A549 (cell line): ENCODE measurements around the gene TAS2R60. TPM values are rescaled to one million over a fixed set of nuclear protein-coding genes. Genes with fewer than 3 reads are reported as not detected.

Experiments used
- ATAC-seq, 2 experiments: fragments of 200-7000 bp in 1 of 2; fragments of >200 bp in 1 of 2; cut with Nextera tagmentation in 1 of 2; cut with Tn5 transposase in 1 of 2; 3 replicates each; pipeline versions ENCODE4 v1.8.0 to v1.9.1; 2018 to 2020; ENCODE audit warnings: mild to moderate bottlenecking in 1 of 2, moderate library complexity in 1 of 2
- CTCF ChIA-PET: fragments of 300-600 bp; sonication (Branson Sonifier 250); formaldehyde crosslinking; extraction: SDS; loops from one replicate; lab custom pipeline; 2021; ENCODE audit warnings: antibody characterized with exemption, inconsistent platforms; lab: Yijun Ruan, JAX
- POLR2A ChIA-PET: fragments of 350-600 bp; formaldehyde crosslinking; extraction: SDS; loops from one replicate; lab custom pipeline; 2021; ENCODE audit warnings: antibody characterized with exemption, inconsistent platforms; lab: Yijun Ruan, JAX
- DNase-seq, 2 experiments: peaks; one replicate each; pipeline versions ENCODE4 v3.0.0 to v3.0.0-alpha.2; 2011 to 2016; ENCODE audit warnings: low read depth in 1 of 2, low spot score in 1 of 2
- FAIRE-seq: peaks from 2 replicates; lab custom pipeline; 2011; peaks lifted over from hg19 to GRCh38; lab: Jason Lieb, UNC
- H3K27ac ChIP-seq, 2 experiments: fragments of >200 bp; sonication (Bioruptor Twin); formaldehyde crosslinking; 3 replicates each; pipeline ENCODE4 v1.5.1; 2016 to 2017
- H3K4me1 ChIP-seq: fragments of >200 bp; sonication (Bioruptor Twin); formaldehyde crosslinking; 3 replicates; pipeline ENCODE4 v1.6.1; 2016
- H3K4me2 ChIP-seq: fragments of >200 bp; sonication (Bioruptor Twin); formaldehyde crosslinking; 3 replicates; pipeline ENCODE4 v1.6.1; 2016
- H3K4me3 ChIP-seq: fragments of >200 bp; sonication (Bioruptor Twin); formaldehyde crosslinking; 3 replicates; pipeline ENCODE4 v1.5.1; 2016
- H3K9me3 ChIP-seq: fragments of >200 bp; sonication (Bioruptor Twin); formaldehyde crosslinking; 3 replicates; pipeline ENCODE4 v1.6.1; 2016
- CBX8 ChIP-seq: fragments of 200-600 bp; sonication (generic); IDR thresholded peaks from 2 replicates; pipeline ENCODE4 v1.6.1; 2016
- CEBPB ChIP-seq, 2 experiments: fragments of >200 bp in 1 of 2; sonication (Bioruptor Twin) in 1 of 2; formaldehyde crosslinking in 1 of 2; IDR thresholded peaks; 2 replicates each; pipeline ENCODE4 v1.6.1; 2012 to 2016
- CHD2 ChIP-seq: fragments of 150-350 bp; IDR thresholded peaks from 2 replicates; pipeline ENCODE4 v1.6.1; 2014; ENCODE audit warnings: low read length; ENCODE audit not compliant: partially characterized antibody
- EHMT2 ChIP-seq: fragments of 200-600 bp; sonication (generic); IDR thresholded peaks from 2 replicates; pipeline ENCODE4 v1.6.1; 2016; ENCODE audit warnings: antibody characterized with exemption, low read depth, mild to moderate bottlenecking, moderate library complexity
- FOSB ChIP-seq: fragments of 250-450 bp; sonication (Bioruptor Pico); IDR thresholded peaks from 2 replicates; pipeline ENCODE4 v1.5.0; 2020; ENCODE audit warnings: mild to moderate bottlenecking, moderate library complexity
- FOSL2 ChIP-seq, 2 experiments: fragments of 450-650 bp in 1 of 2; fragments of >200 bp in 1 of 2; sonication (Bioruptor Twin) in 1 of 2; formaldehyde crosslinking; IDR thresholded peaks; 2 replicates each; pipeline versions ENCODE4 v1.5.0 to v1.6.1; 2016 to 2020; ENCODE audit warnings: mild to moderate bottlenecking in 1 of 2, moderate library complexity in 1 of 2
- FOXS1 ChIP-seq: fragments of 250-450 bp; sonication (Bioruptor Pico); IDR thresholded peaks from 2 replicates; pipeline ENCODE4 v1.5.0; 2020; ENCODE audit warnings: mild to moderate bottlenecking, moderate library complexity
- GATA3 ChIP-seq: IDR thresholded peaks from 2 replicates; pipeline ENCODE4 v1.6.1; 2012; ENCODE audit warnings: borderline replicate concordance
- HEYL ChIP-seq: fragments of 250-450 bp; sonication (Bioruptor Pico); IDR thresholded peaks from 2 replicates; pipeline ENCODE4 v1.8.0; 2021; ENCODE audit warnings: mild to moderate bottlenecking, moderate library complexity
- HOXB13 ChIP-seq: fragments of 250-450 bp; sonication (Bioruptor Pico); IDR thresholded peaks from 2 replicates; pipeline ENCODE4 v1.5.0; 2020; ENCODE audit warnings: low read depth, mild to moderate bottlenecking, moderate library complexity
- HOXB5 ChIP-seq: fragments of 250-450 bp; sonication (Bioruptor Pico); IDR thresholded peaks from 2 replicates; pipeline ENCODE4 v1.5.0; 2020; ENCODE audit warnings: mild to moderate bottlenecking, moderate library complexity
- MAX ChIP-seq: IDR thresholded peaks from 2 replicates; pipeline ENCODE4 v1.6.1; 2012
- NFE2L2 ChIP-seq: fragments of 150-350 bp; conservative IDR thresholded peaks from 2 replicates; pipeline ENCODE4 v1.6.1; 2014; ENCODE audit warnings: low read length
- NPAS2 ChIP-seq: fragments of 250-450 bp; sonication (Bioruptor Pico); IDR thresholded peaks from 2 replicates; pipeline ENCODE4 v1.8.0; 2022; ENCODE audit warnings: mild to moderate bottlenecking, moderate library complexity, borderline replicate concordance
- SMC3 ChIP-seq: fragments of >200 bp; sonication (Bioruptor Twin); formaldehyde crosslinking; IDR thresholded peaks from 3 replicates; pipeline ENCODE4 v1.6.1; 2018; ENCODE audit warnings: inconsistent platforms
- WGBS: methylation state at CpG from one replicate; pipeline ENCODE4 v1.1.6; 2017; ENCODE audit errors: missing lambda C conversion rate; 5-methylcytosine and 5-hydroxymethylcytosine counted together
- polyA plus RNA-seq, 4 experiments: library from polyadenylated mRNA; depleted of rRNA in 3 of 4; stranded (reverse); fragments of >200 nt; fragmentation: RNase III in 1 of 4; extraction: RNeasy Plus Mini Kit Qiagen cat#74134 plus additional on column Dnase treatment in 1 of 4; gene quantifications; 2 replicates in 3 of 4; 3 replicates in 1 of 4; pipeline ENCODE4 v1.2.3, GENCODE V29; 2011 to 2017
- TF ChIP-seq, protein P1 (sequence below): fragments of 450-650 bp; IDR thresholded peaks from 2 replicates; pipeline ENCODE4 v1.6.1; 2014; ENCODE audit warnings: antibody characterized with exemption

TAS2R60 gene
- polyA plus RNA-seq, 2 of the 4 experiments (the other 2 are of a cell fraction): not detected

- 85% methylated on average over 1 of the region's 1 CpG for WGBS
- ChIA-PET CTCF (interaction anchor here (4.5 kb wide), 1 partner anchor 25 kb away, joined by 18 read pairs; no protein-coding TSS in a partner anchor), POLR2A (no interaction called here)
- H3K9me3 ChIP-seq: no peaks in the 10 kb centered on the region
- H3K27ac ChIP-seq: no peak overlapping the region
- H3K4me3 ChIP-seq: no peak overlapping the region
- ATAC-seq (no peak), DNase-seq (no peak), FAIRE-seq (no peak)
- no peak for TF ChIP-seq MAX
- TF ChIP-seq SMC3: no peak
- no peak for TF ChIP-seq FOXS1 (CRISPR knock-in tag)
- TF ChIP-seq NFE2L2: no peak
- TF ChIP-seq NPAS2 (CRISPR knock-in tag): no peak
- TF ChIP-seq HEYL (CRISPR knock-in tag): no peak
- TF ChIP-seq, protein P1, sequence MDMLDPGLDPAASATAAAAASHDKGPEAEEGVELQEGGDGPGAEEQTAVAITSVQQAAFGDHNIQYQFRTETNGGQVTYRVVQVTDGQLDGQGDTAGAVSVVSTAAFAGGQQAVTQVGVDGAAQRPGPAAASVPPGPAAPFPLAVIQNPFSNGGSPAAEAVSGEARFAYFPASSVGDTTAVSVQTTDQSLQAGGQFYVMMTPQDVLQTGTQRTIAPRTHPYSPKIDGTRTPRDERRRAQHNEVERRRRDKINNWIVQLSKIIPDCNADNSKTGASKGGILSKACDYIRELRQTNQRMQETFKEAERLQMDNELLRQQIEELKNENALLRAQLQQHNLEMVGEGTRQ: no peak
- no peak for TF ChIP-seq CEBPB (IDR thresholded peaks at IDR 0.05)
- TF ChIP-seq HOXB13: no peak
- no peak for TF ChIP-seq FOSL2 (IDR thresholded peaks at IDR 0.05)
- TF ChIP-seq FOSL2 (CRISPR knock-in tag; IDR thresholded peaks at IDR 0.05): no peak
- no peak for TF ChIP-seq GATA3
- no peak for TF ChIP-seq CBX8
- TF ChIP-seq HOXB5 (CRISPR knock-in tag): no peak
- TF ChIP-seq EHMT2: no peak
- TF ChIP-seq FOSB (CRISPR knock-in tag): no peak
- TF ChIP-seq CHD2: no peak
- H3K4me2 ChIP-seq: no peak overlapping the region
- H3K4me1 ChIP-seq: peaks cover 10% of the 10 kb centered on the region; the same call in 1 of the 3 replicates
Observed at GRCh38 chr7:143493751-143494150, 50.5 kb downstream of the TAS2R60 start.

Other genes with a start within 250 kb of the TAS2R60 start
- gene TAS2R40, start 221.4 kb upstream of the TAS2R60 start, polyA plus RNA-seq (2011; rRNA removed): not detected in 2 replicates
- not detected in 3 replicates for gene TAS2R40, start 221.4 kb upstream of the TAS2R60 start, polyA plus RNA-seq (2017; fragmentation: RNase III; extraction: RNeasy Plus Mini Kit Qiagen cat#74134 plus additional on column Dnase treatment)
- gene GSTK1, start 180.0 kb upstream of the TAS2R60 start, polyA plus RNA-seq (2011; rRNA removed): 76.6 and 96.5 TPM in 2 replicates
- gene GSTK1, start 180.0 kb upstream of the TAS2R60 start, polyA plus RNA-seq (2017; fragmentation: RNase III; extraction: RNeasy Plus Mini Kit Qiagen cat#74134 plus additional on column Dnase treatment): 80.8 to 92.9 TPM (median 91.5 TPM) in 3 replicates
- gene TMEM139, start 158.5 kb upstream of the TAS2R60 start, polyA plus RNA-seq (2011; rRNA removed): 0.49 and 0.65 TPM in 2 replicates
- gene TMEM139, start 158.5 kb upstream of the TAS2R60 start, polyA plus RNA-seq (2017; fragmentation: RNase III; extraction: RNeasy Plus Mini Kit Qiagen cat#74134 plus additional on column Dnase treatment): 0.37 to 0.71 TPM (median 0.42 TPM) in 3 replicates
- 24.6 and 26.0 TPM in 2 replicates for gene CASP2, start 155.1 kb upstream of the TAS2R60 start, polyA plus RNA-seq (2011; rRNA removed)
- 17.7 to 19.9 TPM (median 18.7 TPM) in 3 replicates for gene CASP2, start 155.1 kb upstream of the TAS2R60 start, polyA plus RNA-seq (2017; fragmentation: RNase III; extraction: RNeasy Plus Mini Kit Qiagen cat#74134 plus additional on column Dnase treatment)
- gene CLCN1, start 127.3 kb upstream of the TAS2R60 start, polyA plus RNA-seq (2011; rRNA removed): 0.08 TPM in 1 of 2 replicates, not detected in the other
- gene CLCN1, start 127.3 kb upstream of the TAS2R60 start, polyA plus RNA-seq (2017; fragmentation: RNase III; extraction: RNeasy Plus Mini Kit Qiagen cat#74134 plus additional on column Dnase treatment): 0.03 TPM in 1 of 3 replicates, not detected in the others
- gene FAM131B, start 80.7 kb upstream of the TAS2R60 start, polyA plus RNA-seq (2011; rRNA removed): 0.52 and 0.78 TPM in 2 replicates
- gene FAM131B, start 80.7 kb upstream of the TAS2R60 start, polyA plus RNA-seq (2017; fragmentation: RNase III; extraction: RNeasy Plus Mini Kit Qiagen cat#74134 plus additional on column Dnase treatment): 0.16 to 0.32 TPM (median 0.19 TPM) in 3 replicates
- gene ZYX, start 62.1 kb upstream of the TAS2R60 start, polyA plus RNA-seq (2011; rRNA removed): 13.3 and 24.5 TPM in 2 replicates
- 109 to 124 TPM (median 119 TPM) in 3 replicates for gene ZYX, start 62.1 kb upstream of the TAS2R60 start, polyA plus RNA-seq (2017; fragmentation: RNase III; extraction: RNeasy Plus Mini Kit Qiagen cat#74134 plus additional on column Dnase treatment)
- not detected in 2 replicates for gene EPHA1, start 34.6 kb upstream of the TAS2R60 start, polyA plus RNA-seq (2011; rRNA removed)
- gene EPHA1, start 34.6 kb upstream of the TAS2R60 start, polyA plus RNA-seq (2017; fragmentation: RNase III; extraction: RNeasy Plus Mini Kit Qiagen cat#74134 plus additional on column Dnase treatment): not detected in 3 replicates
- not detected in 2 replicates for gene TAS2R41, start 34.4 kb downstream of the TAS2R60 start, polyA plus RNA-seq (2011; rRNA removed)
- not detected in 3 replicates for gene TAS2R41, start 34.4 kb downstream of the TAS2R60 start, polyA plus RNA-seq (2017; fragmentation: RNase III; extraction: RNeasy Plus Mini Kit Qiagen cat#74134 plus additional on column Dnase treatment)
- gene CTAGE15, start 128.3 kb downstream of the TAS2R60 start, polyA plus RNA-seq (2011; rRNA removed): not detected in 2 replicates
- not detected in 3 replicates for gene CTAGE15, start 128.3 kb downstream of the TAS2R60 start, polyA plus RNA-seq (2017; fragmentation: RNase III; extraction: RNeasy Plus Mini Kit Qiagen cat#74134 plus additional on column Dnase treatment)
- gene TCAF2, start 177.5 kb downstream of the TAS2R60 start, polyA plus RNA-seq (2011; rRNA removed): 0.18 and 0.19 TPM in 2 replicates
- 0.06 to 0.11 TPM (median 0.08 TPM) in 3 replicates for gene TCAF2, start 177.5 kb downstream of the TAS2R60 start, polyA plus RNA-seq (2017; fragmentation: RNase III; extraction: RNeasy Plus Mini Kit Qiagen cat#74134 plus additional on column Dnase treatment)